Esophagus mucosa (tissue), 1 donor: Measurements from ENCODE around the gene SYNJ2. TPM values are rescaled to one million over a fixed set of nuclear protein-coding genes. Genes with fewer than 3 reads are reported as not detected.

ENCODE experiments used
- ATAC-seq: fragments of 200-7000 bp; cut with Tn5 transposase; one replicate; pipeline ENCODE4 v1.9.1; 2020
- total RNA-seq: library from RNA; stranded (reverse); gene quantifications from one replicate; pipeline ENCODE4 v1.2.4, GENCODE V29; 2023
- donor health status: DM: yes; HTN: yes; CAD: no.

The SYNJ2 gene
- total RNA-seq, 1 donor from 2014 or later: 12.9 TPM

DNA sequence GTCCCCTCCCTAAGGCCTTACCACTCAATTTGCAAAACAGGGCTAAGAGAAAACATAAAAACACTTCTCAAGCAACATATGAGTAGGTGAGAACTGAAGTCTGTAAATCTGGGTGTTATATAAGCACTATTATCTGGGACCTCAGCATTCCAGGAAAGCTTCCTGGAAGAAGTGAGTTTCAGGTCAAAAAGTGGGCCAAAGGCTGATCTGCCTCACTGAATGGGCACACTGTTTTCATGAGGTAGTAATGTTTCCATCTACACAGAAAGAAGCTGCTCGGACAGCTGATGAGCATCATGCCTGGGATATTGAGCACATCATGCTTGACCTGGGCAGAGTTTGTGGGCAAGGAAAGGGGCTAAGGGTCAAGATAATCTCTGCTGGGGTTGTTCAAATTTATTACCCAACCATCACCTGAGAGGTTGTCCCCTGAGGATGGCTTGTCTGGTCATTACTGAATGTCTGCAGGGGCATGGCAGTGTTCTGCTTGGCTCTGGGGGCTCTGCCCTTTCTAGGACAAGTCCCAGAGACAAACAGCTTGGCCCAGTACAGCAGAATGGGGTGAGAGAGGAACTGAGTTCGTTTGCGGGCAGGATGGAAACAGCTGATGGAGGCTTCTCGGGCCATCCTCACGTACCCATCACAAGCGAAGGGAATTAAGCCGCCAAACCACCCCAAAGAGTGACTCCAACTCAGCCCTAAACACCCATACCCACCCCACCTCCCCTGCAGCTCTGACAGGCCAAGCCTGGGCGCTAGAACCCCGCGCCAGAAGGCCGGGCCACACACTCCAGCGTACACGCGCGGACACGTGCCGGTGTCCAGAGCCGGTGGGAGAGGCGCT is 1.2 kb upstream of the SYNJ2 start:
- peak; percentile 26 for ATAC-seq

DNA sequence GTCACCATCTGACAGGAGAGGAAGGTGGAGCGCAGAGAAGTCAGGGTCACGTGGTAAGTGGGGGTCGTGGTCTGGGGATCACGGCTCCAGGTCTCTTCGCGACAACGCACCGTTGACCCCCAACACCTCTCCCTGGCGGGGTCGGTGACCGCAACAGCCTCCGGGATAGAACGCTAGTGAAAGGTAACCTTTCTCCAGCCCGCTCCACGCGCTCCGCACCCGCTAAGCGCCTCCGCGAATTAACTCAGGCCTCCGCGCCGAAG is 600 bp upstream of the SYNJ2 start:
- ATAC-seq: peak; percentile 9

DNA sequence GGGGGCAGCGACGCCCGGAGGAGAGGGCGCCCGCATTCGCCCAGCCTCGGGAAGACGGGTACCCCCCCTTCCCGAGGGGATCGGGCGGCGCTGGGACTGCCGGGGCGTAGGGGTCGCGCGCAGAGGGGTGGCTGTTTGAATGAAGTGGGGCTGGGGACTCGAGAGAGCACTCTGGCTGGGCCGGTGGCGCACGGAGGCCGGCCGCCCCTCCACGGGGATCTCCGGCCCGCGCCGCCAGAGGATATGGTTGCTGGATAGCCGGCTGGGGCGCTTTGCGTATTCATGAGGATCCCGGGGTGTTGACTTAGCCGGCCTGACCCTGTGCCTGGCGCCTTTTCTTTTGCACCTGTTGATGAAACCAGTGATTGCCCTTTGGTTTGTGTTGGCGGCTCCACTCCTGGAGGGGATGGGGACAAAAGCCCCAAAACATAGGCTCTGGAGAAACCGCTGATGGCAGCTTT is 469 bp downstream of the SYNJ2 start:
- peak; percentile 42 for ATAC-seq

DNA sequence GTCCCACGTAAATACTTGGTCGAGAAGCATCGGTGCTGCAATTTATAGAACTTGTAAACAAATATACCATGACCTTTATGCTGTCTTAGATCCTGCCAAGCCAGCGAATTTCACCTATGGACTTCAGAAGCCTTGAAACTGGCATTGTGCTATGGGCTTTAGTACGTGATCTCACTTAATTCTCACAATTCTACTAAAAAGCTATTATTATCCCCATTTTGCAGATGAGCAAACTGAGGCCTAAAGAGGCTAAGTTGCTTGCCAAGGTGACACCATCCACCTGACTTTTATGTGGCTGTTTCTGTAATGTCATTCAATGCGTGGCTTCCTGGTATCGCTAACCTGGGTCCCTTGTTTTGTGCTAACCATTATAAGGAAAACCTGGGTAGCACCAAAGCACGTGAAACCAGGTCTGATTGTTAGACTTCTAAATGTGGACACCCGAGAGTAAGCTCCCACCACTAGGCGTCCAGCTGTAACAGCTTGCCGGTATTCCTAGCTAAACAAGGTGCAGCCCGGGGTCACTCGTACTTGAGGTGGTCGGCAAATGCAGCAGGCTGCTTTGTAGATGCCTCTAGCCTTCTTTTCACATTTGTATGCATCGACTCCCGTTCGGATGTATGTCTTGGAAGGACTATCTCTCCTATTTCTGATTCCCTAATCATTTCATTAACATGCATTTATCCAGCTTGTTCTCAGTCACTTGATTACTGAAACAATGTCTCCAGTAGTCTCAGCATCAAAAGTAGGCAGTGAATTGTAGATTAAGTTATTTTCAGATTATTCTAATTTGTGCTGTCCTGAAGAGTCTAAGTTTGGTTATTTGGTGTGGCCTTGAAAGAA is 1.1 kb downstream of the SYNJ2 start:
- no peak for ATAC-seq

DNA sequence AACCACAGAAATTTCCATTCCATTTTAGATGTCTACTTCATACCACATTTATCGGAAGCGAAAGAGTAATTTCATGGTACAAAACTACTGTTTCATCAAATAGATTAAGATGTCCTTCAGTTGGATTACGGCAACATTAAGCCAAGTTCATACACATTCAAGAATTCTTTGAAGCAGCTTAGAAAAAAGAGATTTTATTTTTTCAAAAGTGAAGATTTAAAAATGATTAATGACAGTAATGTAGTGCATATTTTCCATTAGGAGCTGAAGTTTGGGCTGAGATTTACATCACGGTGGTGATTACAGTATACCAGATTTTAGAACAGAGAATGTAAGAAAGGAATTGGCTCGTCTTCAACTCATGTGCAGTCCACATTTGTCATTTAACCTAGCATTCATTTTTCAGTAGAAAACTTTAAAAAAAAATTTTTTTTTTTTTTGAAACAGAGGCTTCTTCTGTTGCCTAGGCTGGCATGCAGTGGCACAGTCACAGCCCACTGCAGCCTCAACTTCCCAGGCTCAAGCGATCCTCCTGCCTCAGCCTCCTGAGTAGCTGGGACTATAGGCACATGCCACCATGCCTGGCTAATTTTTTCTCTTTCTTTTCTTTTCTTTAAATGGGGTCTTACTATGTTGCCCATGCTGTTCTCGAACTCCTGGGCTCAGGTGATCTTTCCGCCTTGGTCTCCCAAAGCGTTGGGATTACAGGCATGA is 1.9 kb downstream of the SYNJ2 start:
- no peak for ATAC-seq

DNA sequence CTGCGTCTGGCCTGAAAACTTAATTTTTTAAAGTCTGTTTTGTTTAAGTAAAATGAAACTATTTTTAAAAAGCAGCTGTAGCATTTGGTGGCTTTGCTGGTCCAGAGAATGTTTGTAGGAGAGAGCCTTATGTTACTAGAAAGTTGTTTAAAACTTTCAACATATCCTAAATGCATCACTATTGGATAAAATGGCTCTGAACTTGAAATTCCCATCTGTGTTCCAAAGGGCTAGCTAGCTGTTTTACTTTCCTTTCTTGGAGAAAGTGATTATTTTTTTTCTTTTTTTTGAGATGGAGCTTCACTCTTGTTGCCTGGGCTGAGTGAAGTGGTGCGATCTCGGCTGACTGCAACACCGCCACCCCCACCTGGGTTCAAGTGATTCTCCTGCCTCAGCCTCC is 2.5 kb downstream of the SYNJ2 start:
- no peak for ATAC-seq

DNA sequence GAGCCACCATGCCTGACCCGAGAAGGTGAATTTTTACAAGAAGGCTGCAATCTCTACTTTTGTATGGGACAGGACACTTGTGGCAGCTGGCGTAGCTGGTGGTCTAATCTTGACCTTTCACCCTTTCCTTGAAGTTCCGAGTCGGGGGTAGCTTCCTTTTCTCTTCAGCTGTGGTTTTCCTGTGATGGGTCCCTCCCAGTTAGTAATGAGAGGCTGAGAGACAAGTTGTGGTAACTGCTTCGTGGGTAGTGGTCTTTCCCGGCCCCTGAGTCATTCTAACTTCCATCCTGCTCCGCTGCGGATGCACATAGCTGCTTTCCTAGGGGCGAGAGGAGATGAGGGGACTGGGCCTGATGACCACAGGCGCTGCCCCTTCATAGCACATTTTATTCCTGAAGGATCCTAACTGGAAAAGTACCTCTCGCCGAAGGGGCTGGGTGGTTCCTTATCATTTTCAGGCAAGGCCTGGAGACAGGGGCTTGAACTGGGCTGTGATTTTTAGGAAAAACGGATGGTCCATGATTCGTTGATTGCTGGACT is 3.1 kb downstream of the SYNJ2 start:
- no peak for ATAC-seq

DNA sequence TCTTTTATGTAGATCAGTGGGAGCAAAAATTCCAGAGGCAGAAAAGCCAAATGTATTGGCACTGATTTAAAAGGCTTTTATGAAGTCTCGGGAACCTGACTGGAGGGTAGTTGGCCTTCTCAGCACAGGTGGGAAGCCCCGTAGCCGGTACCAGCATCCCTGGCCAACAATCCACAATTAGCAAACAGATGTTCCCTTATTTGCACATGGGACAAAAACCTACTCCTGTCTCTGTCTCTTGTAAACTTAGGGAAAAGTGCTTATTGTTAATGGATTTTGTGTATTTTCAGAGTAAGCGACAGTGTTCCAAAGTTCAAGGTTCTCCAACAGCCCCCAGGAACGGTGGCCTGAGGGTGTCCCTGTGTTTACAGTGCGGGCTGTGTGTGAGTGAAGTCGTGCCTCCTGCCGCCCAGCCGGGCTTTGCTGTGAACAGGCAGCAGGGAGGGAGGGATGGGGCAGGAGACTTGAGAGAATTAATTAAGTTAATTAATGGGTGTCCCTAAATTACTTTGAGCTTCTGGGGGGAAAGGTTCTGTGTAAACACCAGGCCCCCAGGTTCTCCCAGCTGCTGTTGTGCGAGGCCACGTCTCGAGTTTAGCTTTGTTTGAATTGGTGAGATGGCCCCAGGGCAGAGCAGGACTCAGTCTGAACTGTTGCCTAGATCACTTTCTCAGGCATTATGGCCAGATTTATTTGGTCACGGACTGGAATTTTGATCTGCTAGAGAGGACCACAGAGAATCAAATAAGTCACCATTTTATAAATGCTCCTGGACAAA is 3.9 kb downstream of the SYNJ2 start:
- ATAC-seq: no peak

DNA sequence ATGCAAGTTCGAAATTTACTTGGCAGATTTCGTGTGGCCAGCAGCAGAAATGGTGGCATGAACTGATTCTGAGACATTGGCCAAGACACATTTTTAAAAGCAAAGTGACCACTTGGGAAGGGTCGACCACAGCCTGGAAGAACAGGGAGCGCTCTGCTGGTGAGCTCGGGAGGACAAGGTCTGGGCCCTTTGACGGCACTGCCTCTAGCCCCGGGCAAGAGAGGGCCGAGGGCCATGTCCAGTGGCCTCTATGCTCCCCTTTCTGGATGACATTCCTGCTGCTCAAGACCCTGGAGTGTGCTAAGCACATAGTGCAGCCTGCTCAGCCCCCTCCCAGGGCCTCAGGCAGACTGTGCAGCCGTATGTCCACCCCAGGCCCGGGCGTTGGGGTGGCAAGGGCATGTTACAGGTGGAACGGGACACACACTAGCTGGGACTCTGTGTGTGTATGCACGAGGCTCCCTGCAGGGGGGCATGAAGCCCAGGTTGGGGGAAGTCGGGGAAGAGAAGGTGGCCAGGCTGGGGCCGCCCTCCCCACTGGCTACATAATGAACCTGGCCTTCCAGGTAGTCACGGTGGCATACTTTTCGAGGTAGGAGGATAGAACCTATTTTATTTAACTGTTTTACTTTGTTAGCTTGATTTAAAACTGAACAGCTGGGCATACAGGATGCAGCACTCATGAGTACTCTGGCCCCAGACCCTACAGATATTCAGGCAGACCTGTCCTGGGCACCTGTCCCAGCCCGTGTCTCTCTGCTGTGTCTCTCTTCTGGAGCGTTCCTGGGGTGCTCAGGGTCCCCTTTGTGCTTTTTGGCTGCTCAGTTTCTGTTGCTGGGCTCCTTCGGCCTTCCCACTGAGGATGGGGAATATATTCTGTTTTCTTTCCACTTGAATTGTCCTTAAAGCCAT is 6.4 kb downstream of the SYNJ2 start:
- ATAC-seq: peak; percentile 18

DNA sequence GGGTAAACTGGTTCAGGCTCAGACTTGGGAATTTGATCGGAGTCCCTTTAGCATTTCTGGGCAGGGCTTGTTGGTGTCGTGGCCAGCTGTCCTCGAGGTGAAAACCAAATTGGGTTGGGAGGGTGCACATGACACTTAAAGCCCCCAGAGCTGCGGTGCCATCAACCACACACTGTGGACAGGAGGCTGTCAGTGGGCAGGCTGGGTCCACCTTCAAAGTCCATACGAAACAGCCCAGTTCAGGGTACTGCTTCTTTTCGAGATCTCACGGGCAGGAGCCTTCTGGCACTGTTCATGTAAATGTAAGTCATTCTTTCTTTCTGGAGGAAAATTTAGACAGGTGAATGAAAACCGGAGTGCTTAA is 7.0 kb downstream of the SYNJ2 start:
- no peak for ATAC-seq

DNA sequence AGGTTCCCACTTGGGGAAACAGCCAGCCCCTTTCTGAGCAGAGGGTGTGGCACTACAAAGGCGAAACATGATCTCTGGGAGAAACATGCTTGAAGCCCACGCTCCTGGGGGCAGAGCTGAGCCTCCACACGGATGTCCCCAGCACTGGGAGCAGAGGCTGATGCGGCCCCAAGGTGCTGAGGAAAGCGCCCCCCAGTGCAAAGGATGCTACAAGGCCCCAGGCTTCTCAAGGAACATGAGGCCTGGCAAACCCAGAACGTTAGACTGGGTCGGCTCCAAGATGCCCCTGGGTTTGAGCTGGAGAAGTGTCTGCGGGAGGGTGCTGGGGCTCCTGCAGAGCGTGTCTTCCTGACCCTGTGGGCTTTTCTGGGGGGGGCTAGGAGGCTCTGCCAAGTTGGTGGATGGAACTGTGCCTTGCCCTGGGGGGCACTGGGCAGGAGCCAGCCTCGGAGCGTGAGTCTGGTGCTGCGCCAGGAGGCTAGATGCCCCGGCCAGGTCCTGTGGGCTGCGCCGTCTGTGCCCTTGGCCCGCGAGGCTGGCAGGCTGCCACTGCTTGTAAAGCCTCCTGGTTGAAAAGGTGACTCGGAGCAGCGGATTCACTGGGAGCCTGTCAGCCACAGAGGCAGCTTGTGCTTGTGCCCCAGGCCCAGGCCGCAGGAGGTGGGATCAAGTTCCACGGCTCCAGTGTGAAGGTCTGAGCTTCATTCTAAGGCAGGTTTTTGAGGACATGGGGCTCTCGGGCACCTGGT is 8.1 kb downstream of the SYNJ2 start:
- ATAC-seq: peak; percentile 72

DNA sequence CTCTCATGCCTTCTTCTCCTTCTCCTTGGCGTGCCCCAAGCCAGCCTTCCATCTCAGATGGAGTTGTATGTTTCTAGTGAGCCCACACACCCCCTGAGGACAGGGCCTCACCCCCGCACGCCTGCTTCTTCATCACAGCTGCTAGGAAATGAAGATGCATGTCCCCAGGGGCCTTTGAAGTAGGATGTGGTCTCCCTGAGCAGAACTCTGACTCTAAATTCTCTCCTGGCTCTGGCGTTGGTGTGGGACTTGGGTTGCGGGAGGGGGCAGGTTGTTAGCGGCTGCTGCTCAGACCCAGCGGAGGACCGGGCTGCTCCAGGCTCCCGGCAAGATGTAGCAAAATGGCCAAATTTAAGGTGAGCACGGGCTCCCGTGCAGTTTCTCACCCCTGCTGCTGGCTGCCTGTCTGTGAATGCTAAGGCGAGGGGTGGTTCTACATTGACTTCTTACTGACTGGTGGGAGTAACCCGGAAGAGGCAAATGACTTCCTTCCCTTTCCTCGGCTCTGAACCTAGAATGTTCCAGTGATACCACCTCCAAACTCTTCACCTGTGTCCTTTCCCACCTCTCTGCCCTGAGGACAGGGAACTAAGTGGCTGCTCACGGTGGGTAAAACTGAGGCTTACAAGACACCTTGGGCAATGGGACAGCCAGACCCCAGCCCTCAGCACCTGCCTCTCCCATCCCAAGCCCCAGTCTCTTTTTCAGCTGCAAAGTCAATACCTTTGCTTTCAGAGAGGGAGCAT is 8.8 kb downstream of the SYNJ2 start:
- peak; percentile 5 for ATAC-seq

DNA sequence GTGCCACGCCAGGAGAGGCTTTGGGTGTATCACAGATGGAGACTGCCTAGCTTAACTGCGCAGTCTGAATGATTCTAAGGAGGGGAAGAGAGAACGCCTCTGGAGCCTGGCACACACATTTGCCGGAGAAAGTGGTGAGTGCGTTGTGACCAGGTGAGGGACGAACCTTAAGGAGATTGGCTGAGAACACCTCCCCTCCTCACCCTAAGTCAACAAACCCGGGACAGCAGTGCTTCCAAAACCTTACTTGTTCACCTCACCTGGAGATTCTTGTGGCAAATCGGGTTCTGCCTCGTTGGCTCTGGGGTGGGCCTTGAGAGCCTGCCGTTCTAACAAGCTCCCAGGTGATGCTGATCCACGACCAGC is 9.4 kb downstream of the SYNJ2 start:
- no peak for ATAC-seq

DNA sequence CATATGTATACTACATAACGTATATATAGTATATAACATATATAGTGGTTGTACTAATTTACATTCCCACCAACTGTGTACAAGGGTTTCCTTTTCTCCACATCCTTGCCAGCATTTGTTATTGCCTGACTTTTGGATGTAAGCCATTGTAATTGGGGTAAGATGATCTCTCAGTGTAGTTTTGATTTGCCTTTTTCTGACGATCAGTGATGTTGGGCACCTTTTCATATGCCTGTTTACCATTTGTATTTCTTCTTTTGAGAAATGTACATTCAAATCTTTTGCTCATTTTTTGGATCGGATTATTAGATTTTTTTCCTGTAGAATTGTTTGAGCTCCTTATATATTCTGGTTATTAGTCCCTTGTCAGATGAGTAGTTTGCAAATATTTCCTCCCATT is 11.4 kb downstream of the SYNJ2 start:
- ATAC-seq: no peak

DNA sequence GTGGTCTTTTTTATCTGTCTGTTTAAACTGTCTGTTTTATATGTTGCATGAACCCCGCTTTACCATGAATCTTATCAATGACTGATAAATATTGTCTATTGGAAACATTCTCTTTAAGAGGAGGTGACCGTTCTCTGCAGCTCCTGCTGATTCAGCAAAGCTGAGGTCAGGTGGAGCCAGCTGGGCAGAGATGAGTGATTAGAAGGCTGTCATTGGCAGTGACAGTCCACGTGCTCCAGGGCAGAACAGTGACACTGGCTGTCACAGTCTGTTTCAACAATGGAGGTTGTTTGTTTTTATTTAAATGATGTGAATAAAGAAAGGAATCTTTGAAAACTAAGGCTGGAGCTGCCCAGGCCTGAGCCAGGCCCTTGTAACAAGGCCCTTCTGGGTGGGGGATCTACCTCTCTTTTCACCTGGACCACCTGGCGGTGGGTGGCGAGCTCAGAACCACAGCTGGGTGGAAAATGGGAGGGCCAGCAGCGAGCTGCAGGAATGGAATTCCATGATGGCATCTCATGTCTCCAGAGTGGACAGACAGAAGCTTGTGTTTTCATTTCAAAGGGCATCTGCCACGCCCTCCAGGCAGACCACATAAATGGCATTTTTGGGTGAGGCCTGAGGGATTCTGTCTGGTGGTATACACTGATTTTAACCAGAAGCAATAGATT is 12.6 kb downstream of the SYNJ2 start:
- ATAC-seq: no peak

DNA sequence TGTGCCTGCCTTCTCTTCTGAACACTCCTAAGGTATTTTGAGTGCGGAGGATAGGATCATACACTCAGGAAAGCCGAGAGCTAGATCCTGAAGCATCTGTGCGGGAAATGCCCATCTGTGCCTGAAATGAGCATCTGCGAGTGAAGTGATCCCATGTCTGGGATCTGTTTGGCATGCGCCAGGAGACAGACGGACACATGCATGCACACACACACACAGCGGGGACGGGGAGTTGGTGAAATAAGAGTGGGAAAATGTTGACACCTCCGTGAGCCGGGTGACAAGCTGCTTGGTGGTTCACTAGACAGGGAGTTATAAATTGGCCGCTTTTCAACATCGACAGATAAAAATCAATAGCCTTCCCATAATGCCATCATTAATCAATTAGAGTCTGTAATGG is 13.8 kb downstream of the SYNJ2 start:
- ATAC-seq: no peak

DNA sequence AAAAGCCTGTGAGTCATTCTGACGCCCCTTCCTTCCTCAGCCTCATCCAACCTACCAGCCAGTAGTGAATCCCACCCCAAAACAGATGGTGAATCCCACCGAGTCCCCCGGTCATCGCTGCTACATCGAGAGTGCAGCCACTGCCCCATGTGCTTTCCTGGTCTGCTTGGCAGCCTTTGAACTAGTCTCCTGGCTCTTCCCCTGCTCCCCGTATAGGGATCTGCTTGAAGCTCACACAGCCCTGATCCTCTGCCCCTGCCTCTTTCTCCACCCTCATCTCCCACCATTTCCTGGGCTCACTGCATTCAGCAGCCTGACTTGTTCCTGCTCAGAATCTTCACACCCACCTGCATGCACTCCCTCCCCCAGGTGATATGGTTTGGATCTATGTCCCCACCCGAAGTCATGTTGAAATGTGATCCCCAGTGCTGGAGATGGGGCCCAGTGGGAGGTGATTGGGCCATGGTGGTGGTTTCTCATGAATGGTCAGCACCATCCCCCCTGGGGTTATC is 14.6 kb downstream of the SYNJ2 start:
- no peak for ATAC-seq

DNA sequence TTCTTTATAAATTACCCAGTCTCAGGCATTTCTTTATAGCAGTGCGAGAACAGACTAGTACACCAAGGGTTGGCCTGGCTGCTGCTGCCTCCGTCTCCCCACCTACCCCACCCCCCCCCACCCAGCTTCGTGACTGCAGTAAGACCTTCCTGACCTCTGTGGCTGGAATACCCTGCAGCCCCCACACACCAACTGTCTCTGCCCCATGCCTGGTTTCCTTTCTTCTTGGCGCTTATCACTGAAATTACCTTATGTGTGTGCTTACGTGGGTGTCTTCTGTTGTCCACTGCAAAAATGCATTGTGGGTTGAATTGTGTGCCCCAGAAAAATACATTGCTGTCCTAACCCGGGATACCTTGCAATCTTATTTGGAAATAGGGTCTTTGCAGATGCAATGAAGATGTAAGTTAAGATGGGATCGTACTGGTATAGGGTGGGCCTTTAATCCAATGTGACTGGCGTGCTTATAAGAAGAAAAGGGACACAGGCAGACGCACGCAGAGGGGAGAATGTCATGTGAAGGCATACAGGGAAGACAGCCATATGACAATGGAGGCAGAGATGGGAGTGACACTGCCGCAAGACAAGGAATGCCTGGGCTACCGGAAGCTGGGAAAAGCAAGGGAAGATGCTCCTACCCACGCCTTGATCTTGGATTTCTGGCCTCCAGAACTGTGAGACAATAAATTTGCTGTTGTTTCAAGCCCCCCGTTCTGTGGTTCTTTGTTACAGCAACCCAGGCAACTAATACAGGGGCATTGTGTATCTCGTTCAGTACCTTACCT is 15.4 kb downstream of the SYNJ2 start:
- no peak for ATAC-seq
